SU-DHL-6 (cell line): ENCODE results near the gene CFAP74.
"Not testable (repeated sequence)": the region's sequence is repeated elsewhere in the genome, so short reads cannot be mapped to it uniquely, and the experiment has no call there.

Experiments used
- H2AFZ ChIP-seq: fragments of 200-600 bp; sonication (generic); 2 replicates; pipeline ENCODE4 v1.6.1; 2014; ENCODE audit warnings: low read depth, mild to moderate bottlenecking, moderate library complexity, mixed read lengths, antibody characterized with exemption, low read length; ENCODE audit not compliant: severe bottlenecking
- H3F3A ChIP-seq: fragments of 200-600 bp; shearing (Covaris generic); 2 replicates; pipeline ENCODE4 v1.6.0; 2016; ENCODE audit warnings: antibody characterized with exemption, mild to moderate bottlenecking; ENCODE audit not compliant: insufficient read depth
- H3K27ac ChIP-seq: fragments of 200-600 bp; sonication (generic); 2 replicates; pipeline ENCODE4 v1.5.1; 2016; ENCODE audit warnings: low read depth, mild to moderate bottlenecking, low read length, moderate library complexity, mixed read lengths
- H3K27me3 ChIP-seq: fragments of 200-600 bp; sonication (generic), shearing (Covaris generic); 2 replicates; pipeline ENCODE4 v1.6.0; 2014; ENCODE audit warnings: mild to moderate bottlenecking, low read length
- H3K36me3 ChIP-seq: fragments of 200-600 bp; sonication (generic); 2 replicates; pipeline ENCODE4 v1.6.1; 2014; ENCODE audit warnings: mild to moderate bottlenecking, low read length, mixed read lengths
- H3K4me2 ChIP-seq: fragments of 300-600, 200-600 bp; shearing (Covaris generic), sonication (generic); 2 replicates; pipeline ENCODE4 v1.6.0; 2014; ENCODE audit warnings: low read length, low read depth, mild to moderate bottlenecking; ENCODE audit not compliant: poor library complexity, severe bottlenecking
- H3K4me3 ChIP-seq: fragments of 200-600 bp; sonication (generic); 2 replicates; pipeline ENCODE4 v1.5.1; 2014; ENCODE audit warnings: antibody characterized with exemption, low read length, mild to moderate bottlenecking, mixed read lengths; ENCODE audit not compliant: insufficient read depth, poor library complexity, severe bottlenecking
- H3K79me2 ChIP-seq: fragments of 200-600 bp; sonication (generic); 2 replicates; pipeline ENCODE4 v1.6.1; 2014; ENCODE audit warnings: mild to moderate bottlenecking, low read length, moderate library complexity; ENCODE audit not compliant: insufficient read depth
- H3K9ac ChIP-seq: fragments of 200-600 bp; sonication (generic); 2 replicates; pipeline ENCODE4 v1.7.0; 2014; ENCODE audit warnings: mild to moderate bottlenecking, low read length
- H3K9me2 ChIP-seq: fragments of 200-600 bp; sonication (generic); replicated peaks from 2 replicates; pipeline ENCODE4 v1.6.1; 2014; ENCODE audit warnings: low read length; ENCODE audit not compliant: insufficient read depth
- H3K9me3 ChIP-seq: fragments of 200-600 bp; sonication (generic); 2 replicates; pipeline ENCODE4 v1.6.1; 2014; ENCODE audit warnings: low read length, mixed read lengths; ENCODE audit not compliant: insufficient read depth
- H4K20me1 ChIP-seq: fragments of 200-600 bp; sonication (generic); 2 replicates; pipeline ENCODE4 v1.6.1; 2014; ENCODE audit warnings: low read depth, mild to moderate bottlenecking, antibody characterized with exemption, low read length, moderate library complexity, mixed read lengths
- CTCF ChIP-seq: fragments of 200-600 bp; sonication (generic); IDR thresholded peaks from one replicate; pipeline ENCODE4 v1.5.1; 2017; ENCODE audit warnings: antibody characterized with exemption, mild to moderate bottlenecking, low read length, moderate library complexity; ENCODE audit not compliant: insufficient read depth, poor library complexity, severe bottlenecking
- EZH2phosphoT487 ChIP-seq: fragments of 200-600 bp; sonication (generic), shearing (Covaris generic); conservative IDR thresholded peaks from 2 replicates; pipeline ENCODE4 v1.6.1; 2018; ENCODE audit warnings: mild to moderate bottlenecking, antibody characterized with exemption, low read length, moderate library complexity, mixed read lengths

The CFAP74 gene

DNA sequence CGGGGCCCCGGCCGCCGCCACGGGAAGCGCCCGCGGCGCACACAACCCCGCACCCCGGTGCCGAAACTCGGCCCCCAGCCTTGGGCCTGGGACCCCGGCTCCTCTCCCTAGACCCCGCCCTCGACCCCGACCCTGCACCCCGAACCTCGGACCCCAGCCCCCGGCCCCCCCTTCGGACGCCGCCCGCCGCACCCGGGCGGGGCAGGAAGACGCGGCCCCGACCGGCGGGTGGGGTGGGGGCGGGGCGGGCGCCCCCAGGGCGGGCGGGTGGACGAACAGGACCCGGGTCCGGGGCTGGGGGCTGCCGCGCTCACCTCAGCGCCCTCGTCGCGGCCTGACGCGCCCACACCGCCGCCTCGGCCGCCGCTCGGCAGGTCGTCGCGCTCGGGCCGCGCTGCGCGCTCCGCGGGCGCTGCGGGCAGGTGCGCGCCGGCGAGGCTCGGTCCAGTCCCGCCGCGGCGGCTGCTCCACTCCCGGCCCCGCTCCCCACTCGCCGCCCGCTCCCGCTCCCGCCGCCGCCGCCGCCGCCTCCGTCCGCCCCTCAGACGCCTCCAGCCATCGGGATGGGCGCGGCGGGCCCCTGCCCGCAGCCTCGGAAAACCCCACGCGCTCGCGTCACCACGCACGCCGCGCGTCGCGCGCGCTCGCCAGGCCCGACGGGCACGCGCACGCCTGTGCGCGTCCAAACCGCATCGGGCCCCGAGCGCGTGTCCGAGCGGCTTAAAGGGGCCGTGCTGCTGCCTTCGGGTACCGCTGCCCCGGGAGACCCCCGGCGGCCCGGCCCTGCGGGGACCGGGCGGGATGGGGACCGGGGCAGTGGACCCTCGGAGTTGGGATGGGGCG, 112.9 kb downstream of the CFAP74 start, which contains the start of gene GNB1:
Gene GNB1, minus strand, starts transcription at position 582 of the 843 bp plus-strand sequence. CDS start 65,634 bp downstream, outside the sequence.
- Histone ChIP-seq H3K9ac (peak within 1 kb of the TSS; percentile 98), H3K27ac (peak within 1 kb of the TSS; percentile 79), H3K9me3 (no peaks in the 10 kb centered on the region), H3K9me2 (no peaks in the 10 kb centered on the region), H3K27me3 (no peaks in the 10 kb centered on the region), H3F3A (peaks cover 18% of the 10 kb centered on the region), H2AFZ (peak within 1 kb of the TSS; percentile 36), H3K36me3 (no peaks in the 10 kb centered on the region), H3K4me3 (peak within 1 kb of the TSS; percentile 92), H4K20me1 (peaks cover 28% of the 10 kb centered on the region), H3K4me2 (peak within 1 kb of the TSS; percentile 97), H3K79me2 (peaks cover 45% of the 10 kb centered on the region)
- no peak for TF ChIP-seq CTCF

- peak overlapping the region; percentile 79 for H3K27ac ChIP-seq
- H3K79me2 ChIP-seq: peaks cover 53% of the 10 kb centered on the region
- no peaks in the 10 kb centered on the region for H3K27me3 ChIP-seq
- TF ChIP-seq CTCF (no peak), EZH2phosphoT487 (no peak)
- H3F3A ChIP-seq: peaks cover 18% of the 10 kb centered on the region
- H3K4me3 ChIP-seq: peak overlapping the region; percentile 92
- H2AFZ ChIP-seq: peak overlapping the region; percentile 27
- peaks cover 28% of the 10 kb centered on the region for H4K20me1 ChIP-seq
- peak overlapping the region; percentile 98 for H3K9ac ChIP-seq
- H3K9me3 ChIP-seq: no peaks in the 10 kb centered on the region
- peak overlapping the region; percentile 97 for H3K4me2 ChIP-seq
- H3K36me3 ChIP-seq: no peaks in the 10 kb centered on the region
- no peaks in the 10 kb centered on the region for H3K9me2 ChIP-seq
Measured at GRCh38 chr1:1889847-1890505, 113.6 kb downstream of the CFAP74 start.

DNA sequence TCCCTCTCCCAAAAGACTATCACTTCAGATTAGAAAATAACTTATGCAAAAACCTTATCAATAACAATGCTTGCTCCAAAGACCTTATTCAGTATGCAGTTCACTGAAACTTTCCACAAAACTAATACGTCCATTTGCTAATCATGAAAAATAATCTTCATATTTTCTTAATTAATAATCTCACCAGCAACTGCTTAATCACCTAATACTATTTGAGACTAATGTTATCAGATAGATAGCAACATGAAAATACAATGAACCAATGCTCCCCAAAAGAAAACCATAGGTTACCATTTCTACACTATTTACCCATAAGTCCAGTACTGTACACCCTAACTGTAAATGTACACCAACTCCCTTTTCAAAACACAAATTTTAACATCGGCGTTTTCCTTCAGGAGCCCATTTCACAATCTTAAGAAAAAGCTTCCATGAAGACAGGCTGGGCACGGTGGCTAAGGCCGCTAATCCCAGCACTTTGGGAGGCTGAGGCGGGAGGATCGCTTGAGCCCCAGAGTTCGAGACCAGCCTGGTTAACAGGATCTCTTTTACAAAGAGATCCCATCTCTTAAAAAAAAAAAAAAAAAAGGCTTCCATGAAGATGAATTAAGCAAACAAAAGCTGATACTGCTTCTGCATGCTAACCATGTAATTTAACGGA, 114.4 kb downstream of the CFAP74 start:
- Histone ChIP-seq H3K4me2 (peak overlapping the region; percentile 97), H3K4me3 (peak overlapping the region; percentile 92), H2AFZ (no peak overlapping the region), H3K27me3 (no peaks in the 10 kb centered on the region), H3K36me3 (no peaks in the 10 kb centered on the region), H4K20me1 (peaks cover 28% of the 10 kb centered on the region), H3K79me2 (peaks cover 60% of the 10 kb centered on the region), H3K9me2 (no peaks in the 10 kb centered on the region), H3K9me3 (no peaks in the 10 kb centered on the region), H3K9ac (peak overlapping the region; percentile 98), H3K27ac (peak overlapping the region; percentile 79), H3F3A (peaks cover 18% of the 10 kb centered on the region)
- TF ChIP-seq EZH2phosphoT487 (no peak), CTCF (no peak)

DNA sequence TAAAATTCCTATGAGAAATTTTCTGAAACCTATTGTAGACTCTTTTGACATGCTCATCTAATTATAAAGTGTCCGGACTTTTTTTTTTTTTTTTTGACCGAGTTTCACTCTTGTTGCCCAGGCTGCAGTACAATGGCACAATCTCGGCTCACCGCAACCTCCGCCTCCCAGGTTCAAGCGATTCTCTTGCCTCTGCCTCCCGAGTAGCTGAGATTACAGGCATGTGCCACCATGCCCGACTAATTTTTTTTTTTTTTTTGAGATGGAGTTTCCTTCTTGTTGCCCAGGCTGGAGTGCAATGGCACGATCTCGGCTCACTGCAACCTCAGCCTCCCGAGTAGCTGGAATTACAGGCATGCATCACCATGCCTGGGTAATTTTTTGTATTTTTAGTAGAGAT, 119.7 kb downstream of the CFAP74 start:
- Histone ChIP-seq H4K20me1 (peaks cover 35% of the 10 kb centered on the region), H3K4me2 (peak overlapping the region; percentile 12)

More for the DNA sequence above, 119.7 kb downstream of the CFAP74 start:
- not testable (repeated sequence) for H3K9me2 ChIP-seq, H3K9ac ChIP-seq, H2AFZ ChIP-seq, H3F3A ChIP-seq, H3K36me3 ChIP-seq, H3K9me3 ChIP-seq, H3K4me3 ChIP-seq, H3K27me3 ChIP-seq, H3K27ac ChIP-seq
- H3K79me2 ChIP-seq: peaks cover 100% of the 10 kb centered on the region
